ENCODE measurements around the gene ARPC5L. TPM values are rescaled to one million over a fixed set of nuclear protein-coding genes. Genes with fewer than 3 reads are reported as not detected.

ARPC5L gene
- total RNA-seq, 2 donors from 2014 or later: 50.9 to 51.4 TPM

DNA sequence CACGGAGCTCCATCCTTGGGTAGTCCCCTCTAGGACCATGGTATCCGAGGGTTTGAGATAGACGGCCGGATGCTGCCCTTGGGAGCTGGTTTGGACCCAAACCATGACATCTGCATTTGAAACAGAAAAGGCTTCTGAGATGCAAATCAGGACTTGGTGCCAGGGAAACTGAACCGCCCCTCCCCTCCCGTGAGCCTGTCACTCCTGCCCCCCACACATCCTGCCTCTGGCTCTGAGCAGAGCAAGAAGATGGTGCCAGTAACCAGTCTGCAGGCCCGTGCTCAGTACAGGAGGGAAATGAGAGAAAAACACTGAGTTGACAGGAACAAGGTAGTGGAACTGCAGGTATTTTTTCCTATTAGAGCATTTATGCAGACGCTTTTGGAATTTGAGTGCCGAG is 18.6 kb downstream of the ARPC5L start:
- Histone ChIP-seq H3K4me3 (ENCODE audit: low read length) (no peak overlapping the region), H3K27ac (ENCODE audit: low read depth, low read length) (no peak overlapping the region), H3K36me3 (ENCODE audit: control insufficient read depth, insufficient read depth, low read length) (peaks cover 35% of the 10 kb centered on the region), H3K4me1 (ENCODE audit: control insufficient read depth, insufficient read depth, low read length) (peaks cover 2% of the 10 kb centered on the region), H3K9me3 (ENCODE audit: control insufficient read depth, low read length) (no peaks in the 10 kb centered on the region), H3K9ac (ENCODE audit: extremely low read depth, low read length, poor library complexity, severe bottlenecking) (no peak overlapping the region), H3K27me3 (ENCODE audit: control insufficient read depth, insufficient read depth, low read length, poor library complexity, severe bottlenecking) (no peaks in the 10 kb centered on the region)
- H3K27me3 Mint-ChIP-seq (ENCODE audit: insufficient read depth): no peaks in the 10 kb centered on the region
- DNase-seq: peak; percentile 80
- no peak for TF ChIP-seq CTCF (conservative IDR thresholded peaks at IDR 0.05)
- no peak overlapping the region for H3K4me3 Mint-ChIP-seq
- peaks cover 9% of the 10 kb centered on the region for H3K4me1 Mint-ChIP-seq
- no peaks in the 10 kb centered on the region for H3K9me3 Mint-ChIP-seq
- peaks cover 43% of the 10 kb centered on the region for H3K36me3 Mint-ChIP-seq (ENCODE audit: low read depth)
- no peak overlapping the region for H3K27ac Mint-ChIP-seq
- WGBS, 2 experiments (ENCODE audit: insufficient coverage in 1 of 2, insufficient read length in 1 of 2): 56 to 61% methylated on average over 4 to 9 of the region's 9 CpGs

GRCh38 chr9:124881138-124881743 is 19.3 kb downstream of the ARPC5L start:
- Histone ChIP-seq H3K36me3 (ENCODE audit: control insufficient read depth, insufficient read depth, low read length) (peaks cover 31% of the 10 kb centered on the region), H3K27me3 (ENCODE audit: control insufficient read depth, insufficient read depth, low read length, poor library complexity, severe bottlenecking) (no peaks in the 10 kb centered on the region), H3K27ac (ENCODE audit: low read depth, low read length) (no peak overlapping the region), H3K4me3 (ENCODE audit: low read length) (no peak overlapping the region), H3K4me1 (ENCODE audit: control insufficient read depth, insufficient read depth, low read length) (peaks cover 2% of the 10 kb centered on the region), H3K9ac (ENCODE audit: extremely low read depth, low read length, poor library complexity, severe bottlenecking) (no peak overlapping the region), H3K9me3 (ENCODE audit: control insufficient read depth, low read length) (no peaks in the 10 kb centered on the region)
- Mint-ChIP-seq H3K9me3 (no peaks in the 10 kb centered on the region), H3K36me3 (ENCODE audit: low read depth) (peaks cover 41% of the 10 kb centered on the region), H3K27me3 (ENCODE audit: insufficient read depth) (no peaks in the 10 kb centered on the region), H3K4me3 (no peak overlapping the region), H3K4me1 (peaks cover 9% of the 10 kb centered on the region), H3K27ac (no peak overlapping the region)
- WGBS, 2 experiments (ENCODE audit: insufficient coverage in 1 of 2, insufficient read length in 1 of 2): 94% methylated on average over 8 to 16 of the region's 16 CpGs
- no peak for TF ChIP-seq CTCF (conservative IDR thresholded peaks at IDR 0.05)
- DNase-seq: no peak

- Mint-ChIP-seq H3K36me3 (ENCODE audit: low read depth) (peaks cover 35% of the 10 kb centered on the region), H3K4me3 (no peak overlapping the region), H3K27ac (no peak overlapping the region), H3K9me3 (no peaks in the 10 kb centered on the region), H3K27me3 (ENCODE audit: insufficient read depth) (no peaks in the 10 kb centered on the region), H3K4me1 (peaks cover 9% of the 10 kb centered on the region)
- no peak for TF ChIP-seq CTCF (conservative IDR thresholded peaks at IDR 0.05)
- Histone ChIP-seq H3K4me3 (ENCODE audit: low read length) (no peak overlapping the region), H3K9me3 (ENCODE audit: control insufficient read depth, low read length) (no peaks in the 10 kb centered on the region), H3K4me1 (ENCODE audit: control insufficient read depth, insufficient read depth, low read length) (peaks cover 2% of the 10 kb centered on the region), H3K27ac (ENCODE audit: low read depth, low read length) (no peak overlapping the region), H3K27me3 (ENCODE audit: control insufficient read depth, insufficient read depth, low read length, poor library complexity, severe bottlenecking) (no peaks in the 10 kb centered on the region), H3K9ac (ENCODE audit: extremely low read depth, low read length, poor library complexity, severe bottlenecking) (no peak overlapping the region), H3K36me3 (ENCODE audit: control insufficient read depth, insufficient read depth, low read length) (peaks cover 23% of the 10 kb centered on the region)
- DNase-seq: no peak
- WGBS, 2 experiments (ENCODE audit: insufficient coverage in 1 of 2, insufficient read length in 1 of 2): 81 to 82% methylated on average over 11 to 13 of the region's 13 CpGs
Observed at GRCh38 chr9:124882231-124882630, 20.3 kb downstream of the ARPC5L start.
